NOMO-1 treated with DMSO at 0.1 percent for 48 hours (cell line): ENCODE results near the gene STXBP6.
"Not testable (repeated sequence)": the region's sequence is repeated elsewhere in the genome, so short reads cannot be mapped to it uniquely, and the experiment has no call there.

ENCODE experiments used
- DNase-seq: peaks from one replicate; lab custom pipeline; 2025; ENCODE audit not compliant: unreplicated experiment; lab: John Stamatoyannopoulos, UW

The STXBP6 gene

DNA sequence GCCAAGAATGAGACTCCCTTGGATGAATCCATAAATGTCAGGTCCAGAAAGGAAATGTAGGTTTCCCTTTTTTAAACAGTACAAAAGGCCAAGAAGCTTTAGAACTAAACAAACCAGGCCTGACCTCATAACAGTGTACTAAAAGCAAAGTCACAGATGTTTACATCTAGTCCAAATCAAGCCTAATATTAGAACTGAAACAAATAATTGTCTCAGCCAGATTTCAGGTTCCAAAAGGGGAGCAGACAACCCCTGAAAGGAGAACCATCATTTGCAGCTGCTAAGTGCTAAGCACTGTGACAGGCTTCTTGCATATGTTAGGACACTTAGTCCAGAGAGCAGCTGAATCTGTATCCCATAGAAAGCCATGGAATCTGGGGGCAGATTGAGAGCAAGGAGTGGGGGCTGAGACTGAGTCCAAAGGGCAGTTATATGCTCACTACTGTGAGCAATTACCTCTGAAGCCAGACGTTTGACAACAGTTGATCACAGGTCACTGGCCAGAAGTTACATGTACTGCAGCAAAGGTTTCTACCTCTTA, 90.1 kb downstream of the STXBP6 start:
- no peak for DNase-seq

DNA sequence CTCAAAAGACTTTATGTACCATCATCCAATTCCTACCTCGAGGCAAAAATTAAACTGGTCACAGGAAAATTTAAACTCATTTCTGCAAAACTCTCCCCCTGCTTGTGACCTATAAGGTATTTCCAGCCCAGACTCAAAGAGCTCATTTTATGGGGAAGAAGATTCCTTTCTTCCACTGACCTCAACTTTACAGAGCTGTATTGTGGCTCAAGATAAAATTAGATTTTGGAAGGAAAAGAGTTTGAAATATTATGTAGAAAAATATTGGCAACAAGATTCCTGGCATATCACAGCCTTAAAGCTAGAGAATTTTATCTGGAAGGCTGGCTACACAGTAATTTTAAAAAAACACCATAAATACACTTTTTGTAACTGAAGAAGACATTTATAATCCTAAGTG, 91.7 kb downstream of the STXBP6 start:
- no peak for DNase-seq

DNA sequence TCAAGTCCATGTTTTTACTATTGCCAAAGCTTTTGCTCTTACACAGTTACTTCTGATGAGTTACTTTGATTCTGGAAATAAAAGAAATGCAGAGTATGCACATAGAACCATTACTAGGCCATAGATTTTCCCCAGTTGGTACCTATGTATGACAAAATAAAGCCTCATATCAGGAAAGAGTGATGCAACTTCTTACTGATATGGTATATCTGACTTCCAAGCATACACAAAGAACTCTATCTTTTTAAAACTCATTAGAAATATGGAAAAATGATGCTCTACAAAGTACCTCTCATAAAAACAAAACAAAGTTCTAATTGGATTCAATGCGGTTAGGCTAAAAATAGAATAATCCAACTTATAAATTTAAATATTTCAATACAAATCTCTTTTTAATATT, 92.1 kb downstream of the STXBP6 start:
- no peak for DNase-seq

DNA sequence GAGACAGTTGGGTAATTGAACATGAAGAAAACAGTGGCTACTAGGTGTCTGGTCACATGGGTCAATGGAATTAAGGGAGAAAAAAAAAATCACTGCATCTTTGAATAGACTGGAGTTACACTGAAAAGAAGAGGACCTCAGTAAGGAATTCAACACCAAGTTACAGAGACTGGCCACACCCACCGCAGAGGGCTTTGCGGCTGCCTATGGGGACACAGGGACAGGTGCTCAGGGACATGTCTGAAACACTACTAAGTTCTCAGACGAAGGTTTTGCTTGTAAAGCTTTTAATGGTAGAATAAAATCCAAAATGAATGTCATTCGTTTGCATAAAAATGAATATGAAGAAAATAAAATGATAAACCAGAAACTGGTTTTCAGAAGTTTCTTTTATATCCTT, 93.8 kb downstream of the STXBP6 start:
- DNase-seq: no peak

DNA sequence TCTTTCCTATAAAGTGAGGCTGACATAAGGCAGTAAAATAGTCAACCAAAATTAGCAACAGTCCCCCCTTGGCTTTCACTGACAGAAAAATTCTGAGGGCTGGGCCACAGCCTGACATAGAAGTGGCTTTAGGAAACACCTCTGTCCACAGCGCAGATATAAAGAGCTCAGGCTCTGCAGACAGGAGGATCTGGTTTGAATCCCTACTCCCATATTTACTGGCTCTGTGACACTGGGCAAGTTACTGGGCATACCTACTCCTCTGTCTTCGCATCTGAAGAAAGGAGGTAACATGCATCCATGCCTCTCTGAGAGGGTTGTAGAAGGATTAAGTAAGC, 95.3 kb downstream of the STXBP6 start:
- DNase-seq: no peak

DNA sequence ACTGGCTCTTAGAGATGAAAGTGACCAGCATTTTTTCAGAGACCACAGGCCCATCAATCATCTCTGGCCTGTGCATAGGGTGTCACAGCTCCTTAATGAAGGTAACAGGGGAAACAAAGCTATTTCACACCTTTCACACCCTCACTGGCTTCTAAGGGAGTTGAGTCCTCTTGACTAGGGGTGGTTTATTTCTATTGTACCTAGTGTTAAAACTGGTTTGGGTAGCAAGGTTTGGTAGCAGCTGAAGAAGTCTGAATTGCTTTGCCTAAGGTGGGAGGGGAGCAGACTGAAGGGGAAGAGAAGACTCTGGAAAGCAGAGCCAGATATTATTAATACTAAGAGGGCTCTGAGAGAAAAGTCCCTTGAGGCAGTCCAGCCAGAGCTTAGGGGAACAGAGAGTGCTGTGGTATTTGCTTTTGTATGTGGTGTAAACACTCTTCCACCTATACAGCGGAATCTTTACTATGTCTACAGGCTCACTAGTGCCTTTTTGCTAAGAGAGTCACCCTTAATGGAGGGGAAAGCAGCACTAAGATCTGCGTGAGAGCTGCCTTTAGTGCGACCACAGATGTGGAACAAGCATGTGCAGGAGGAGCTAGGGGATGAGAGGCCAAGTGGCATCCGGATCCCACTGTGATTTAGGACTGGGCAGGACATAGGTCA, 95.8 kb downstream of the STXBP6 start:
- DNase-seq: no peak

DNA sequence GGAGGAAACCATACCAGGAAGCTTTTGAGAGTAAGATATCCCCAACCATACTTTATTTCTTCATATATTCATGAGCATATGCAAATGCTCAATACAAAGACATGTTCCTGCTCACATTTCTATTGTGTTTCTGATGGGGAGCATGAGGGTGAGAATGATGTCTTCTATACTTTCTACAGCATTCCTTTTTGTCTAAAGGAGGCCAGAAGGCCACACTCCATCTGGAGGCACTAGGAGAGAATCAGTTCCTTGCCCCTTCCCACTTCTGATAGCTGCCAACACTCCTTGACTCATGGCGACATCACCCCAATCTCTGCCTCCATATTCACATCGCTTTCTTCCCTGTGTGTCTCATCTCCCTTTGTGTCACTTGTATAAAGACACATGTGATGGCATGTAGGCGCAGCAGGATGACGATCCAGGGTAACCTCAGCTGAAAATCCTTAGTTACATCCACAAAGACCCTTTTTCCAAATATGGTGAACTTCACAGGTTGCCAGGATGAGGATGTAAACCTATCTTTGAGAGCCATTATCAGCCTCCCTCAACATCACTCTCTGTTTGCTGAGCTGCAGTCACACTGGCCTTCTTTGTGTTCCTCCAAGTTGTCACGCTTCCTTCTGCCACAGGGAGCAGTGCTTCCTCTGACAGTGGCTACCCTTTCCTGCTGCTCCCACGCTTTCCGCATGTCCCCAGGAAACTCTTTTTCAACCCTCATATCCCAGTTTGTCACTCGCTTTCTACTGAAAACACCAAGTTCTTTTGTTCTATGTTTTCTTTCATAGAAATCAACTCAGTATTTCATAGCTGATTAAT, 96.9 kb downstream of the STXBP6 start:
- no peak for DNase-seq

DNA sequence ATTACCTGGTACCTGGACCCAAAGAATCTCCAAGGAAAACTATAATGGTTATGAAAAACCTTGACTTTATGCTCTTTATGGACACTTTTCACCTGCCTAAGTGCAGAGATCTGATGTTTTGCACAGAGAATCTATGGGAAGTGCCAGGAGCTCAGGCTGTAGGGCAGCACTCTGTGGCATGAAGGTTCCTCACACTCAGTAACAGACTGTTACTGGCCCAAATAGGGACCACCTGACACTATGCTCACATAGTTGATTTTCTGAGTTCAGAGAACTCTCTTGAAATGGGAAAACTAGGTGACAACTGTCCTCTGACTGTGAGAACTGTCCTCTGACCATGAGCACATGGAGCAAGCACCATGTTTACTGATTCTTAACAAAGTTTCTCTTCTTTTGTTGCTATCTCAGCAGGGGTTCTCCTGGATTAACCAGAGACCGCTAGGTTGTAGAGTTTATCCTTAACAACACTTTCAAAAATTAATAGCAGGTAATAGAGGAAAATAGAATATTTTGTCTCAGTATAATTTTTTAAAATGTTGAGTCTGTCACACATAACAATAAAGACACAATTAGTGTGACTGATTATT, 101.6 kb downstream of the STXBP6 start:
- DNase-seq: no peak

DNA sequence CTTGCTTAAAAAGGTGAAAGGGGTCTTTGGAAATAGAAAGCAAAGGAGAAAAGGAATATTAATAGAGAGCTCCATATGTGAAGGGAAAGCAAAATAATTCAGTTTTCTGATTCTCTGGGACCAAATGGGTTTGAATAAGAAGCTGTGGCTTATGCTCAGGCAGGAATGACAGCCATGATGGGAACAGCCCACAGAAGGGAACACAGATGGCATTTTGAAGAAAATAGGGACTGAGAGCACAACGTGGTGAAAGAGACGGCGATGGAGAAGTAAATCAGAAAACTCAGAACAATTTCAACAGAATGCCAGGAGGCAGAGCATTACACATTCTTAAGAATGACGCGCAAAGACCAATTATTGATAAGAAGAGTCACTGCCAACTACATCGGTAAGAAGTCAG, 102.8 kb downstream of the STXBP6 start:
- no peak for DNase-seq

DNA sequence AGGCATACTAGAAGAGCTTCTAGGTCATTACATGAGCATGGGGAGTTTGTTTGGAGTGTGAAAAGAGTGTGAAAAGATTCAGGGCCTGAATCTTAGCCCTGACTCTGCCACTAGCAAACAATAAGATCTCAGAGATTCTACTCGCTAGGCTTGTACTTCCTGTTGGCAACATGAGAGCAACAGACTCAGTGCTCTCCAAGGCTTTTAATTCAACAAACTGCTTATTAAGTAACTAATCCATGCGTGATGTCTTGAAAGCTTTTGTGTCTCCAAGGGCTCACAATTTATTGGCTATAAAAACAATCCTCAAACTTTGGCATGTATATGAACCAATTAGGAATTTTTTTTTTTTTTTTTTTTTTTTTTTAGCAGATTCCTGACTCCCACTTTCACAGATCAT, 105.1 kb downstream of the STXBP6 start:
- DNase-seq: no peak

DNA sequence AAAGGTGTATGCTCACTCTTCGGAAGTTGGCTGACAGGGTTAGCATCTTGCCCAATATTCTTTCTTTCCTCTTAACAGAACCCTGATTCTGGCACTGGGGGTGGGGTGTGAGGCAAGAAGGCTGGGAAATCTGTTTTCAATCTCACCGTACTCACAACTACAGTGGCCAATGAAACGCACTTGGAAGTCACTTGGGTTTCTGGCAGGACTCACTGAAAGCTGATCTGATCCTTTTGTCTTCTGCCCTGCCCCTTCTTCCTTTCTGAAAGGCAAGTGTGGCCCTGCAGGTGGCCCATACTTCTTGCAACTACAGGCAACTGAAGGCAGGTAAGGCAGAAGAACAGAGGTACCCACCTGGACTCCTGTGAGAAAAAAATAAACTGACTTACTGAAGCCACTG, 106.9 kb downstream of the STXBP6 start:
- DNase-seq: no peak

DNA sequence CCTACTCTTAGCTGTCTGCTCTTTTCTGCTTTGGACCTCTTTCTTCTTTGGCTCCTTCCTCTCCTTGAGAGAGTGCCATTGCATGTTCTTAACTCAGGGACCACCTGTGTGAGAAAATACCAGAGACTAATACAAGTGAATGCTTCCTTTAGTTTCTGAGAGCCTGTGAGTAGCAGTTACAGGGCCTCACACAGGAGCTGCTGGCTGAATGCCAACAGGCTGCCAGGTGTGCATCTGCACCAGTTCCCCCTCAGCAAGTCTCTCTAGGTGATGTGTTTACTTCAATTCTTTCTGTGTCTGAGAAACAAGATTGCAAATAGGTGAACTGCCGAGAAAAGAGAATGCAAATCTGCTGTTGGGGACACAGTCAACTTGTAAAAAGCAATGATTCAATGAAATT, 108.2 kb downstream of the STXBP6 start:
- DNase-seq: no peak

DNA sequence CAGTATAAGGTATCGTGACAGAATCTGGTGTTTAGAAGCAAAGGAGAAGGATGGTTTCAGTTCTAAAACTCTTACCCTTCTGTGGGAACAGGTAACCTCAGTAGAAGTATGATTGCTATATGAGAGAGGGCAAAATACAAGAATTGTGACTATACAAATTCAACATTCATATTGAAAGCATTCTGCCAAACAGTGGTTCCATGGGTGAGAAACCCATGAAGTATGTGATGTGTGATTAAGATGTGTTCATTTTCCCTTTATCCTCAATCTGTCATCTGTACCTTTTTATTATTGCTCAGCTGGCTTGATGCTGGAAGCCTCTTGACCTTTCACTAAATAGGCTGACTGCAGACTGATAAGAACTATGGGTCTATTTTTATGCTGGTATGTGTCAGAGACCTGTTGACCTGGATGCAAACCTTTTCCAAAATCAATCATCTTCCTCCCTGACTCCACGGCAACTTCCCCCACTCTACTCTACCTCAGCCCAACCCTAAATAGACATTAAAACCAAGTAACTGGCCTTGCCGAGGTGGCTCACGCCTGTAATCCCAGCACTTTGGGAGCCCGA, 109.6 kb downstream of the STXBP6 start:
- no peak for DNase-seq

DNA sequence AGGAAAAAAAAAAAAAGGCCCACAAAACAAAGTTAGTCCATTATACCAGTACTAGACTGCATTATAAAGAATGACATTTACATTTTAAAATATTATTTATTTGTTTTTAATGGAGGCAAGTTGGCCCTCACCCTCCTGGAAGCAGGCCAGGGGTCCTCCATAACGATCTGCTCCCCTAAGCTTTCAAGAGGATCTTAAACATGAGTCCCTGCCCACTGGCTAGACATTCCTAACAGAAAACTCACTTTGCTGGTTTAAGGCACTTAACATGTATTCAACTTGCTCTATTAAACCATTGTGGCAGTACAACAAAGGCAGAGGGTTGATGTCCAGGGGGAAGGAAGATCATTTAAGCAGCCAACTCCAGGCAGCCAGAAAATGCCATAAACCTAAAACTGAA, 111.4 kb downstream of the STXBP6 start:
- DNase-seq: no peak

DNA sequence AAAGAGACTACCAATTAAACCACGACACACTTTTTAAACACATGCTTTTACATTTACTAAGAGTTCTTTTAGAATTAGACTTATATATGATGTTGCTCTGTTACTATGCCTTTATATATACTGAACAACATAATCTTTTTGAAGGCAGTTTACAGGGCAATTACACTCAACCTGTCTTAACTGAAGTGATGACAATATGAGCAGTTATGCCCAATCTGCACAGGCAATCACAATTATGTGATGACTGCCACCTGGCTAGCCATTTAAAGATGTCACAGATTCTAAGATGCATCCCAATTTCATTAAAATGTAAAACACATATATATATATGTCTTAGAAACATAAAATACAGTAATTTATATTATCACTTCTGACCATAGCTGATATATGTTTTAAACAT, 112.6 kb downstream of the STXBP6 start:
- DNase-seq: no peak

DNA sequence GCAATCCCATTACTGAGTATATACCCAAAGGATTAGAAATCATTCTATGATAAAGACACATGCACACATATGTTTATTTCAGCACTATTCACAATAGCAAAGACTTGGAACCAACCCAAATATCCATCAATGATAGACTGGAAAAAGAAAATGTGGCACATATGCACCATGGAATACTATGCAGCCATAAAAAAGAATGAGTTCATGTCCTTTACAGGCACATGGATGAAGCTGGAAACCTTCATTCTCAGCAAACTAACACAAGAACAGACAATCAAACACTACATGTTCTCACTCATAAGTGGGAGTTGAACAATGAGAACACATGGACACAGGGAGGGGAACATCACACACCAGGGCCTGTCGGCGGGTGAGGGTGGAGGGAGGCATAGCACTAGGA, 113.2 kb downstream of the STXBP6 start:
- DNase-seq: not testable (repeated sequence)

DNA sequence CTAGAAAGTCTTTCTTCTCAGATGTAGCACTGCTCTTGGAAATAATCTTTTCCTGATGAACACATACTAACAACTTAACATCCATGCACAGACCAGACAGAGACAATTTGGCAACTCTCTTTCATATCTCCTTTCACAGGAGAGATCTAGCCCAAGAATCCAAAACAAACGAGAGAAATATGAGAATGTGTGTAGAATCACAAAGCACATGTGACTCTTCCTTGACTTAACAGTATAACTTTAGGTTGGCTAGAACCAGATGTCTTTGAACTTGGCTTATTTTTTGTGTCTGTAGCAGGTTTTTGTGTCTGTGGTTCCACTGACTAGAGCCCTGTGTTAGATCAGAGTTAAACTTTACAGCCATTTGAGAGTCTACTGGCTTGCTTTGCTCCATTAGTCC, 114.2 kb downstream of the STXBP6 start:
- no peak for DNase-seq

DNA sequence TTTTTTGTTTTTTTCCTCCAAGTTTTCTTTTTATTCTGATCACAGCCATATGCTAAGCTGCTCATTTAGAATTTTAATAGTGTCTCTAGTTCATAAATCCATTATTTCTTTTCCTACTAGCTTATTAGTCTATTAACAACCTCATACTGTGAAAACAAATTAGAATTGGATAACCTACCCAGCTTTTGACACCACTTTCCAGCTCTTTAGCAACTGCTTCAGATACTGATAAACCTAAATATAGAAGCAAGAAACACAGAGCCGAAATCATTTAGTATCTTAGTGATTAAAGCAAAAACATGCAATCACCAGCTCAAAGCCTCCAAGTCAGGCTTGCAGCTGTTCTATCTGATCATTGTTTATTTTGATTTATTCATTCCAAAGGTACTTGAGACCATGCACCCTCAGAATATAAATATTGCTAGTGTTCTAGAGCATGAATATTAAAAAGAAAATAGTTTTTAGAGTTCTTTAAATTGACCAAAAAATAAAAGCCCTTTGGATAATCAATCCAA, 121.5 kb downstream of the STXBP6 start:
- no peak for DNase-seq

DNA sequence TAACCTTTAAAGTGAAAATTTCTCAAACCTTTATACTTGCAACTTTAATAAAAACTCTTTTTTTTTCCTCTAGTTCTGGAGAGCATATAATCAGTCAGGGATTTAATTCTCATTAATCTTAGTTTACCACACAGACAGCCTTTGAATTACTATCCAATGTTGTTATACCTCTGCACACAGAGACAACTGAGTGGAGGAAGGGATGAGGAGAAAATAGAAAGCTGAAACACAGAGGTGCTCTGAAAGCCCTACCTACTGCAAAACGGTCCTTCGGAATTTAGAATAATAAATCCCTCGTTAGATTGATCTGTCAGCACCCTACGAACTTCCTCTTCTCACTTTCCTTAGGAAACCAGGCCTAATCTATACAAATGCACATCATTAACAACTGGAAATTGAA, 122.1 kb downstream of the STXBP6 start:
- no peak for DNase-seq

DNA sequence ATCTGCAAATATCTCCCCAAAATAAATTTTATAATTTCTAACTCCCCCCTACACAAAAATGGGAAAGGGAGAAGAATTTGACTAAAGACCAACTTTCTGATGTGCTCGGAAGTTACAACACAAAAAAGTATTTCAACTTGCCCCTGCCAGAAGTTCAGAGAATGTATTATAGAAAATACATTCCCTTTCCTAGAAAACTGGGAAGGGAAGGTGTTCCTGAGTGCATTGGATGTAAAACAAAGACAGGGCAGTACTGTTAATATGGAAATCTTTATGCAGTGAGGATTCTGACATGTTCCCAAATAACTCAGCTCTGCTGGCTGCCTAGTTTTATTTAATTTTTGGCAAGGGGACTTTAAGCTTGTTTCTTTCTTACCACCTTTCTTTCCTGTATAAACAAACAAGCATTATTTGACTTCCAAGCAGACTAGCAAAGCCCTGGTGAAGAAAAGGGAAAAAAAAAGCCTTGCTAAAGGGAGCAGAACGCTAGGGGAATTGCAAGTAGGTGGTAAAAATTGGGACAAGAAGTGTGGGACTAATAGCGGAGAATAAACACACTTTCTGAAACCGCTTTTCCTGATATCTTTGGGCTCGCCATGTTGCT, 124.1 kb downstream of the STXBP6 start:
- no peak for DNase-seq

DNA sequence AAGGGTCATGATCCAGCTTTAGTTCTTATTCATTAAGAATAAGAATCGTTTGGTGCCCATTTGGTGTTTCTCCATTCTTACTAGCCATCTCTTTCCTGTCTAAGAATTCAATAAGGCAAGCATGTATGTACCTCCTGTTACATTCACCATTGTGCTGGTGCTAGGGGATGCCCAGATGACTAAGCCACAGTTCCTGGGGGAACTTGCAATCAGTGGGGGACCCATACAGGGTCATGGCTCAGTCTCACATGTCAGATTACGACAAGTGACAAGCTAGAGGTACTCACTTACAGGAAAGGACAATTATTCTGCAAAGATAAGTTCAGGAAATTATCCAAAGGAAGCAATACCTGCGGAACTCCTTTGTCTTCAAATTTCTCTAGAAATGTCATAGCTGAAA, 125.4 kb downstream of the STXBP6 start:
- no peak for DNase-seq
